ENCODE results near the gene PTPRM. TPM values are rescaled to one million over a fixed set of nuclear protein-coding genes. Genes with fewer than 3 reads are reported as not detected.

Gene PTPRM
- total RNA-seq, 1 experiment from 2014 or later = 6.2 TPM

GRCh38 chr18:8413751-8414150 is 846.6 kb downstream of the PTPRM start:
- Histone ChIP-seq H2BK5ac (ENCODE audit: insufficient read length, low read length) (no peak overlapping the region), H4K20me1 (ENCODE audit: control insufficient read depth, insufficient read depth, insufficient read length) (no peaks in the 10 kb centered on the region), H4K91ac (ENCODE audit: insufficient read length, low read depth, low read length) (no peak overlapping the region), H2BK15ac (ENCODE audit: low read depth, low read length) (no peak overlapping the region), H3K56ac (ENCODE audit: insufficient read length, low read depth, low read length) (no peak overlapping the region), H3K14ac (ENCODE audit: insufficient read depth, low read length) (no peak overlapping the region), H3K23ac (ENCODE audit: insufficient read length, low read depth, low read length) (no peak overlapping the region), H2AFZ (ENCODE audit: low read length) (no peak overlapping the region), H2BK20ac (ENCODE audit: low read depth, low read length, poor library complexity, severe bottlenecking) (no peak overlapping the region), H2AK5ac (ENCODE audit: insufficient read length, low read length) (no peak overlapping the region), H4K5ac (ENCODE audit: insufficient read length, low read depth, low read length) (no peak overlapping the region), H3K79me1 (ENCODE audit: insufficient read depth, low read depth, low read length, poor library complexity, severe bottlenecking) (no peaks in the 10 kb centered on the region), H4K8ac (replicated peaks; ENCODE audit: insufficient read length, low read depth, low read length) (no peak overlapping the region), H2BK120ac (ENCODE audit: low read depth, low read length, poor library complexity, severe bottlenecking) (no peak overlapping the region), H3K4ac (ENCODE audit: low read depth, low read length) (no peak overlapping the region), H3K9me3 (ENCODE audit: control insufficient read depth, low read depth, low read length) (peaks cover 5% of the 10 kb centered on the region), H3K9ac (ENCODE audit: extremely low read depth, insufficient read length, low read length) (no peak overlapping the region), H3K4me2 (ENCODE audit: insufficient read depth, insufficient read length, low read length) (no peak overlapping the region), H3K18ac (ENCODE audit: insufficient read length, low read depth, low read length) (no peak overlapping the region), H3T11ph (ENCODE audit: low read length) (no peak overlapping the region), H3K27ac (ENCODE audit: insufficient read length, low read depth, low read length) (no peak overlapping the region), H3K4me1 (ENCODE audit: insufficient read depth, low read length) (no peaks in the 10 kb centered on the region), H3K79me2 (ENCODE audit: insufficient read depth, low read length) (no peaks in the 10 kb centered on the region), H3K27me3 (ENCODE audit: insufficient read depth, low read length) (no peaks in the 10 kb centered on the region), H3K23me2 (ENCODE audit: insufficient read length, low read depth, low read length, poor library complexity, severe bottlenecking) (no peaks in the 10 kb centered on the region), H2BK12ac (ENCODE audit: insufficient read length, low read depth, low read length) (no peak overlapping the region)
- Mint-ChIP-seq H3K4me3 (no peak overlapping the region), H3K4me1 (peaks cover 0 to 10% of the 10 kb centered on the region in 2 experiments; a peak in 2 of 4 replicates), H3K9me3 (peaks cover 19 to 25% of the 10 kb centered on the region in 2 experiments), H3K27me3 (ENCODE audit: low read depth) (no peaks in the 10 kb centered on the region), H3K36me3 (ENCODE audit: insufficient read depth in 1 of 3, low read depth in 3 of 3) (peaks cover 11 to 24% (median 11%) of the 10 kb centered on the region in 3 experiments), H3K27ac (no peak overlapping the region)
- TF ChIP-seq CTCF (conservative IDR thresholded peaks at IDR 0.05) = no peak
- no peak for DNase-seq
- no CpG with 5 or more reads among the region's 6 CpGs for WGBS (ENCODE audit: extremely low coverage, insufficient read length, low lambda C conversion rate)
